Activated CD8-positive, alpha-beta T cell treated with anti-CD3 and anti-CD28 coated beads for 36 hours (primary cell): ENCODE results near the gene SPATA46. TPM values are rescaled to one million over a fixed set of nuclear protein-coding genes. Genes with fewer than 3 reads are reported as not detected.

ENCODE experiments used
- ATAC-seq: fragments of 200-7000 bp; cut with Tn5 transposase; one replicate; pipeline ENCODE4 v1.10.0; 2021; ENCODE audit warnings: mild to moderate bottlenecking, moderate library complexity
- CTCF ChIA-PET: fragments of 350-600 bp; sonication (Branson Sonifier 250); formaldehyde crosslinking; loops from one replicate; lab custom pipeline; 2021; ENCODE audit warnings: antibody characterized with exemption; lab: Charles Lee
- POLR2A ChIA-PET: fragments of 350-600 bp; sonication (Branson Sonifier 250); formaldehyde crosslinking; loops from one replicate; lab custom pipeline; 2021; ENCODE audit warnings: antibody characterized with exemption; lab: Charles Lee
- DNase-seq: peaks from one replicate; pipeline ENCODE4 v3.0.0-alpha.2; 2020
- H3K27ac Mint-ChIP-seq: one replicate; pipeline ENCODE4 v1.8.0; 2021; ENCODE audit warnings: mild to moderate bottlenecking, mixed read lengths
- H3K27me3 Mint-ChIP-seq: one replicate; pipeline ENCODE4 v1.8.0; 2021; ENCODE audit warnings: mixed read lengths
- H3K36me3 Mint-ChIP-seq: one replicate; pipeline ENCODE4 v1.8.0; 2021; ENCODE audit warnings: low read depth, mixed read lengths
- H3K4me1 Mint-ChIP-seq: one replicate; pipeline ENCODE4 v1.8.0; 2021; ENCODE audit warnings: low read depth, mixed read lengths
- H3K4me3 Mint-ChIP-seq: one replicate; pipeline ENCODE4 v1.8.0; 2021; ENCODE audit warnings: mild to moderate bottlenecking, moderate library complexity, mixed read lengths
- H3K9me3 Mint-ChIP-seq: one replicate; pipeline ENCODE4 v1.8.0; 2021; ENCODE audit warnings: mixed read lengths
- intact Hi-C: fragments of 100-400 bp; cut with micrococcal nuclease; formaldehyde crosslinking; loops from one replicate; pipeline ENCODE4 v1.10.0; 2022
- total RNA-seq, 2 experiments: library from RNA; stranded (reverse); gene quantifications; one replicate each; pipeline ENCODE4 v1.2.3, GENCODE V29; 2021
- TF ChIP-seq, protein P1 (sequence below): fragments of 200-600 bp; IDR thresholded peaks from one replicate; pipeline ENCODE4 v1.8.0; 2022; ENCODE audit warnings: antibody characterized with exemption, mild to moderate bottlenecking

SPATA46 gene
- total RNA-seq, 2 experiments from 2014 or later = not detected

DNA sequence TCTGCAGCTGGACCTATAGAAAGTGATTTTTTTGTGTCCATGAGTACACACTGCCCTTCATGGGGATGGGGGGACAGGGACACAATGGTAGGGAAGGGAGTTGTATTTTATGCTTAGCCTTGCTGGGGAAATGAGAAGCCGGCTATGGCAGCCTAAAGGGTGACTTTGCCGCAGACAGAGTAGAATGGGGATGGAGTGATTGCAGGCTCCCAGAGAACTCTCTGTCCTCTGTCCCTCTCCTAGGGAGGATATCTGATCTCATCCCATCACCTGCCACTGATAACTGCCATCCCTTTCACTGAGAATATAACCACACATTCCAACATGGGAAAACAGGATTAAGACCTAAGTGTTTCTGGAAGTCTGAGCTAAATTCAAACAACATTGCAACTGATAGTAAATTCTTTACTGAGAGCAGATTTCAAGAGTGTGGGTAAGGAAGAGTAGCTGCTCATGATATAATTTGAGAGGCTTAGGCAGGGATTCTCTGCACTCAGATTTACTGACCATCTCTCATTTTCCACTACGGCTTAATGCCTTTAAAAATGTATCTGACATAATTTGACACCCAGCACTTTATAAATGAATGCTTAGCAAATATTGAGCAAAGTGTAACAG is 21.4 kb upstream of the SPATA46 start:
- Mint-ChIP-seq H3K27me3 (peaks cover 30% of the 10 kb centered on the region), H3K36me3 (no peaks in the 10 kb centered on the region), H3K4me1 (no peaks in the 10 kb centered on the region), H3K9me3 (no peaks in the 10 kb centered on the region), H3K27ac (no peak overlapping the region), H3K4me3 (no peak overlapping the region)
- DNase-seq (no peak), ATAC-seq (no peak)
- POLR2A ChIA-PET = no interaction called here
- intact Hi-C loops = no loop called here
- TF ChIP-seq, protein P1, sequence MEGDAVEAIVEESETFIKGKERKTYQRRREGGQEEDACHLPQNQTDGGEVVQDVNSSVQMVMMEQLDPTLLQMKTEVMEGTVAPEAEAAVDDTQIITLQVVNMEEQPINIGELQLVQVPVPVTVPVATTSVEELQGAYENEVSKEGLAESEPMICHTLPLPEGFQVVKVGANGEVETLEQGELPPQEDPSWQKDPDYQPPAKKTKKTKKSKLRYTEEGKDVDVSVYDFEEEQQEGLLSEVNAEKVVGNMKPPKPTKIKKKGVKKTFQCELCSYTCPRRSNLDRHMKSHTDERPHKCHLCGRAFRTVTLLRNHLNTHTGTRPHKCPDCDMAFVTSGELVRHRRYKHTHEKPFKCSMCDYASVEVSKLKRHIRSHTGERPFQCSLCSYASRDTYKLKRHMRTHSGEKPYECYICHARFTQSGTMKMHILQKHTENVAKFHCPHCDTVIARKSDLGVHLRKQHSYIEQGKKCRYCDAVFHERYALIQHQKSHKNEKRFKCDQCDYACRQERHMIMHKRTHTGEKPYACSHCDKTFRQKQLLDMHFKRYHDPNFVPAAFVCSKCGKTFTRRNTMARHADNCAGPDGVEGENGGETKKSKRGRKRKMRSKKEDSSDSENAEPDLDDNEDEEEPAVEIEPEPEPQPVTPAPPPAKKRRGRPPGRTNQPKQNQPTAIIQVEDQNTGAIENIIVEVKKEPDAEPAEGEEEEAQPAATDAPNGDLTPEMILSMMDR = no peak
- CTCF ChIA-PET = no interaction called here

DNA sequence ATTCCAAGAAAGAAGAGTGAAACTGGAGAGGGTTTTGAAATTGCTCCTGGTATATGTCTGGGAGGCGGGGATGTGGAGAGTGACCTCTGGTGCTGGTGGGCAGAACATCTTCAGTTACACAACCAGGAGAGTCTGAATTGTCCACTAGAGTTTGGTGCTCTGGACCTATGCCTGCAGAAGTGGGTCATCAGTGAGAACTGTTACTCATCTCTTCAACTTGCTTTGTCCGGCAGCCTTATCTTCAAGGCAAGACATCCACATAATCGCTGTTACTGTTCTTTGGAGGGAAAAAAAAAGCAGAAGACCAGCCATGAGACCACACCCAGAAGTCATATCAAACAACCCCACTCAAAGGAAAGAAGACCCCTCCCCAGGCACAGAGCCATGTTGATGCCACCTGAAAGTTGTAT is 20.4 kb upstream of the SPATA46 start:
- DNase-seq = no peak
- Mint-ChIP-seq H3K27ac (no peak overlapping the region), H3K36me3 (no peaks in the 10 kb centered on the region), H3K27me3 (peaks cover 28% of the 10 kb centered on the region), H3K4me1 (no peaks in the 10 kb centered on the region), H3K9me3 (no peaks in the 10 kb centered on the region), H3K4me3 (no peak overlapping the region)
- TF ChIP-seq, protein P1 = no peak
- ATAC-seq = no peak
- CTCF ChIA-PET = no interaction called here
- intact Hi-C loops = no loop called here
- POLR2A ChIA-PET = no interaction called here

DNA sequence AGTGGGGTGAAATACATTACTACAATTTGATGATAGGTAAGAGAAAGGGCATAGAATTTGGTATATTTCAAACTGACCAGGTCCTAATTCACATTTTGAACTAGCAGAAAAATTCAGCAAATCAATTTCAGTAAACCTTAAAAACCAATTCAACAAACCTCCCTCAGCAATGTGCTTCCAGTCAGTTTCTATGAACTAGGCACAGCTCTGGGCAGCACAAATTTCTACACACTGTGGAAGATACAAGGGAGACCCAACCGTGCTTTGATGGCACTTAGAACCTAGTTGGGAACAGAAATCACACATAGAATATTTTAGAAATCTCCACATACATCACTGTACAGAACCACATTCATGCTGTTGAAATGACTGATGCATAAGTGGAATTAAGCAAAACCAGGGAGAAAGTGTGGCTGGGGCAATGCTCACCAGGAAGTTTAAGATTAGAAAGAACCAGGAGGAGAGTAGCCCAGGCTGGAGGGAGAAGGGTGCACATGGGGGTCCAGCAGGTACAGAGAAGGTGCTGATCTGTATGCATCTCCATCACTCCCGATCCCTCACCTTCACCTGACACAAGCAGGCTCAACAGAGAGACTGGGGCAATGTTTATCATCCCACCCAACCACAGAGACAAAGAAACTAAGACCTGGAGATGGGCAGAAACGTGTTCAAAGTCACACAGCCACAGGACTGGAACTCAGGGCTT is 19.7 kb upstream of the SPATA46 start:
- DNase-seq (no peak), ATAC-seq (no peak)
- TF ChIP-seq, protein P1 = no peak
- Mint-ChIP-seq H3K9me3 (no peaks in the 10 kb centered on the region), H3K27me3 (peaks cover 26% of the 10 kb centered on the region), H3K4me3 (no peak overlapping the region), H3K36me3 (no peaks in the 10 kb centered on the region), H3K4me1 (no peaks in the 10 kb centered on the region), H3K27ac (no peak overlapping the region)
- intact Hi-C loops = no loop called here
- POLR2A ChIA-PET = interaction anchor here (0.6 kb wide), 1 partner anchor 20 kb away, joined by 3 read pairs; no protein-coding TSS in a partner anchor
- CTCF ChIA-PET = no interaction called here

DNA sequence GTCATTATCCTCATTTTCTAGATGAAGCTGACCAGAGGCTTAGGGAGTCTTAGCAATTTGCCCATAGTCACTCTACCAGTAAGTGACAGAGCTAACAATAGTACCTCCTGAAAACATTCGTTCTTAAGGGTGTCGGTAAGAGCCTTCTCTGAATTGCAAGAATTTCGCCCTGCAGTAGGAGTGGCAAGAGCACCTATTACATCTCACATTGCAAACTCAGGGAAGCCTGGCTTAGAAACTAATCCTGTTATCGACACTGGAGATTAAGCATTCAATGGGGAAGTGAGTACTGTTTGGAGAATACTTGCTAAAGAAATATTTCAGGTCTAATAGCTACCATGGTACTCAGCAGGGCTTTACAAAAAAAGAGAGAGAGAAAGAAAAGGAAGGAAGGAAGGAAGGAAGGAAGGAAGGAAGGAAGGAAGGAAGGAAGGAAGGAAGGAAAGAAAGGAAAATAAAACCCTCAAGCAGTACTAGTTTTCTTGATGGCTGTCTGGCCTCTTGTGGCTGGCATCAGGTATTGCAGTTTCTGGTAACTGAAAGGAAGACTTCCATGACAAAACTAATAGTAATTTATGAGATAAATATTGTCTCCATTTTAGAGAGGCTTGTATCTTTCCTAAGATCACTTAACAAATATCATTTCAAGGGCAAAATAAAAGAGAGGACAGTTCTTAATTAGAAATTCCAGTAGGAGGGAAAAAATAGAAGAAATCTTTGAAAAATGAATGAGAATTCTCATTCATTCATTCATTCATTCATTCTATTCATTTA is 15.3 kb upstream of the SPATA46 start:
- no peak for ATAC-seq
- H3K36me3 Mint-ChIP-seq = no peaks in the 10 kb centered on the region
- POLR2A ChIA-PET = no interaction called here

More for the DNA sequence above, 15.3 kb upstream of the SPATA46 start:
- DNase-seq = peak; percentile 22
- Mint-ChIP-seq H3K27ac (no peak overlapping the region), H3K9me3 (no peaks in the 10 kb centered on the region), H3K27me3 (peaks cover 12% of the 10 kb centered on the region), H3K4me3 (no peak overlapping the region), H3K4me1 (no peaks in the 10 kb centered on the region)
- intact Hi-C loops = loop anchor here (5.0 kb wide), 1 partner anchor 335 kb away; no protein-coding TSS in a partner anchor
- CTCF ChIA-PET = interaction anchor here (1.0 to 6.0 kb wide), 5 partner anchors 9 to 336 kb away, joined by 3 to 27 read pairs (median 5); no protein-coding TSS in a partner anchor
- TF ChIP-seq, protein P1 = peak; percentile 80
